HG03139 (cell line): ENCODE results near the gene DOHH.
A peak's percentile ranks its signal among the peaks of the same experiment; 100 is the strongest.
"Not testable (repeated sequence)": the region's sequence is repeated elsewhere in the genome, so short reads cannot be mapped to it uniquely, and the experiment has no call there.

Source experiments
- ATAC-seq: cut with Tn5 transposase; IDR thresholded peaks from one replicate; pipeline ENCODE4 v1.9.1; 2021; ENCODE audit not compliant: unreplicated experiment

Gene DOHH

DNA sequence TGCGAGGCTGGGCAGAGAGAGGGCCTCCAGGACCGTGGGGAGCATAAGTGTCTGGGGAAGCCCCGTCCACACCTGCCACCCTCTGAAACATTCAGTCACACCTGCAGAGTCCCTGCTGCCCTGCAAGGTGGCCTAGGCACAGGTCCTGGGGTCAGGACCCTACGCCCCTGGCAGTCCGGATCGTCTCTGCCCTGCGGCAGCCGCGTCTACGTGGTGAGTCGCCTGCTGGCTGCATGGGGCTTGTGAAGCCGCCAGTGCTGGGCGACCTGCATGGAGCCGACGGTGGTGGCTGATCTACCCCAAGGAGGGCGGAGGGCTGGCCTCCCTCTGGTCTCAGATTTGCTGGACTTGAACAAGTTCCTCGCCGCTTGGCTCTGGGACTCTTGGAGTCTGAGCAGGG is 18.7 kb upstream of the DOHH start:
- no peak for ATAC-seq

DNA sequence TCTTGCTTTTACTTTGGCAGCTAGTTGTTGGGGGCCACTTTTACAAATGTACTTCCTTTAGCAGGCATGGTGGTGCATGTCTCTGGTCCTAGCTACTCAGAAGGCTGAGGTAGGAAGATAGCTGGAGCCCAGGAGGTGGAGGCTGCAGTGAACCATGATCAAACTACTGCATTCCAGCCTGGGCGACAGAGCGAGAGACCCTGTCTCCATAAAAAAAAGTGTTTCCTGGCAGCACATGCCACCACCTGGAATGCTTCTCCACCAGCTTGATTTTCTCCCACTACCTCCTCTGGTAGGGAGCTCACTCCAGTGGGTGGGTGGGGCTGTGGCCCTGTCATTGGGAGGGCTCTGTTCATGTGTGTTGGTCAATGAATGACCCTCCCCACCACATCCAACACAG is 18.2 kb upstream of the DOHH start:
- ATAC-seq: no peak

DNA sequence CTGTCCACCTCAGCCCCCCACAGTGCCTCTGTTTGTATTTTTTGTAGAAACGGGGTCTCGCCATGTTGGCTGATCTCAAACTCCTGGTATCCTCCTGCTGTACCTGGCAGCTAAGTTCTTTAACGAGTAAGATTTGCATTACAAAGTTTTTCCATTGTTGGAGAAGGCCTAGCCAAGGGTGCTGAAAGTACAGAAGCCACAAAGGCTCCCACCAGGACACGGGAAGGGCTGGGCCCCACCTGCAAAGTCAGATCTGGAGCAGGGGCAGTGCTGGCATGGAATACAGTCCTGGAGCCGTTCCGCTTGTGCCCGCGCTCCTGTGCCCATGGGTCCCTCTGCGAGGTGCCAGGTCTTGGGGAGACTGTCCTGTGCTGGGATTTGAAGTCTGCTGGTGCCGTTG is 17.8 kb upstream of the DOHH start:
- ATAC-seq: no peak

DNA sequence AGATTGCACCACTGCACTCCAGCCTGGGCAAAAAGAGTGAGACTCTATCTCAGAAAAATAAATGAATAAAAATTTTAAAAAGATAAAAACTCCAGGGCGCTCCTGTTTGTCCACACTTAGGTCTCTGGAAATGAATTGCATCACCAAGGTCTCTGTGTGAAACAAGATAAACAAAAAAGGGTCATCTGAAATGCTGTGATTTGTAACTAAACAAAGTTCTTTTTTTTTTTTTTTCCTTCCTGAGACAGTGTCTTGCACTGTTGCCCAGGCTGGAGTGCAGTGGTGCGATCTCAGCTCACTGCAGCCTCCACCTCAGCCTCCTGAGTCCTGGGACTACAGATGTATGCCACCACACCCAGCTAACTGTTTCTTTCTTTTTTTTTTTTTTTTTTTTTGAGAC is 17.2 kb upstream of the DOHH start:
- no peak for ATAC-seq

DNA sequence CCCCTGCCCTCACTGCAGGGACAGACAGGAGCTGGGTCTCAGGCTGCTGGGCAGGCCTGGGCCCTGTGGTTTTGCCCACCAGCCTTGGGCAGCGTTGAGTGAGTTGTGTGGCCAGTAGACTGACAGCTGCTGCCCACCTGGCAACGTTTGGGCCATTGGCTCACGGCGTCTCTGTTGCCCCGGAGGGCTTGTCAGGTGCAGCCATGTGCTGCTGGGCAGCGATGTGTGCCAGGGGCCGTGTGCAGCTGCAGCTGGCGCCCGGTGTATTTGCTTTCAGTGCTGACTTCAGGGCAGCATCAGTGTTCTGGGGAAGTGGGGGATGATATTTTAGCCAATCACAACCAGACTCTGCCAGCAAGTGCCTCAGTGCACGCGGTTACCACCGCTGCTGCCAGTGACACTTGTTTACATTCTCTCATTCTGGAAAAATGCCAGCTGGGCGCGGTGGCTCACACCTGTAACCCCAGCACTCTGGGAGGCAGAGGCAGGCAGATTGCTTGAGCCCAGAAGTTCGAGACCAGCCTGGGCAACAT is 16.3 kb upstream of the DOHH start:
- no peak for ATAC-seq

DNA sequence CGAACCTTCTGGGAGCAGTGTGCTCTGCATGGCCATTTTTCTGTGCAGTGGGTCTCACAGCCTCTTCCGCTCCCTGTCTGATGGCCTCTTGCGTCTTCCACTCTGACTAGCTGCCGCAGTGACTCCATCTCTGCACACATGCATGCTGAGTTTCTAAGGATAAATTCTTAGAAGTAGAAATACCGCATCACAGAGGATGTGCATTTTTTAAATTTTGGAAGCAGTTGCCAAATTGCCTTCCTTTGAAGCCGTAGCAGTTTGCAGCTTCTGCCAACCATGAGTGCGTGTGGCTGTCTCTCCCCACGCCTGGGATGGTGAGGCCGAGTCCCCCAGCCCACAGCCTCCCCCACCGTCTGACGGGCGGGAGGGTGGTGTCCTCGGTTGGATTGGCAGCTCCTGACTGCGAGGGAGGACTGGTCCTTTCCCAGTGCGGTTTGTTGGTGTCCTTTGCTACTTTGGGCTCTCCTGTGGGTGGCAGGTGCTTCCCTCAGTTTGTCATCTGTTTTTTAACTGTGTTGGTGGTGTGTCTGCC is 15.5 kb upstream of the DOHH start:
- ATAC-seq: no peak

DNA sequence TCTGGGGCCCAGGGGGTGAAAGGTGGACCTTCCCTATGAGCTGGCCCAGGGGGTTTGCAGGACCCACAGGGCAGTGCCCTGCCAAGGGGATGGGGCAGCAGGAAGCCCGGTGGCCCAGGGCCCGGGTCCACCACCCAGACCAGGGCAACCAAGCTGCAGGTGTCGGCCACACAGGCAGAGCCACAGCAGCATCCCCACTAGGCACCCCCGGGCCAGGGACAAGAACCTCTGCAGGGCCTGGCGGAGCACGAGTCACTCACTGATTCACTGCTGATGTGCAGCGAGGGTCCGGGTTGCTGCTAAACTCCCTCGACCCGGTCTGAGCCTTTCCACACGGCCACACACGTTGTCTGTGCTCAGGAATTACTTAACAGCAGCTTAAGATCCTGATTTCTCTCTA is 14.5 kb upstream of the DOHH start:
- ATAC-seq: no peak

DNA sequence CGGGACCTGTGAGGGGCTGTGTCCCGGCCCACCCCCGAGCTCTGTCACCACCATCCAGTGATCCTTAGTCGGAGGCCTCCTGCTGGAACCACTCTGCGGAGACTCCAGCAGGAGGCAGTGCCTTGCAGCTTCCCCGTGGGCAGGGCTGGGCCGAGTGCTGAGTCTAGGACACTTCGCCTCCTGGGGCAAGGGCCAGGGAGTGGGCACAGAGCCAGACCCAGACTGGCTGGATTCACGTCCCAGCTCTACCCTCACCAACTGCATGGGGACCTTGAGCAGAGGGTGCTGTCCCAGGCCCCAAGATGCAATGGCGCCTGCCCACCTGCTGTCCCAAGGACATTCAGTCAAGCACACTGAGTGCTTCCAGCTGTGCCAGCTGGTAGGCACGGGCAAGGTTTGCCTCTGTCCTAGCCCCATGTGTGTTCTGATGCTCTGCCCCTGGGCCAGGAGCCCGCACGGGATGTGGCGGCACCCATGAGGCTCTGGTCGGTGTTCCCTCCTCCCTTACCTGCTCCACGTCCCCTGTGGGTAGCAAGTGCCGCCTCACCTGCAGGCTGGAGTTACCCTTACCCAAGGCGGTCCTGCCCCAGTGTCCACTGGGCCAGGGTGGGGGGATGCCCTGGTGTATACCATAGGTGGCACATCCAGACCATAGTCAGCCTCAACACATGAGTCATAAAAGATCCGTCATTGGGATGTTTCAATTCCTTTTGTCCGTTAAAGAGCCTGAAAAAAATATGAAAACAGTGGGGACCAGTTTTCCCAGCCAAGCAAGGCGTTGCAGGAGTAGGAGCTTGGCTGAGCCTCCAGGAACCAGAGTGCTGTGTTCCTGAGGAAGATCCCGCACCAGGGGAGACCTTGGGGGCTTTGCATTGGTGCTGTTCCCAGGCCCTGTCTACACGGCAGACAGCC is 13.0 kb upstream of the DOHH start:
- no peak for ATAC-seq

DNA sequence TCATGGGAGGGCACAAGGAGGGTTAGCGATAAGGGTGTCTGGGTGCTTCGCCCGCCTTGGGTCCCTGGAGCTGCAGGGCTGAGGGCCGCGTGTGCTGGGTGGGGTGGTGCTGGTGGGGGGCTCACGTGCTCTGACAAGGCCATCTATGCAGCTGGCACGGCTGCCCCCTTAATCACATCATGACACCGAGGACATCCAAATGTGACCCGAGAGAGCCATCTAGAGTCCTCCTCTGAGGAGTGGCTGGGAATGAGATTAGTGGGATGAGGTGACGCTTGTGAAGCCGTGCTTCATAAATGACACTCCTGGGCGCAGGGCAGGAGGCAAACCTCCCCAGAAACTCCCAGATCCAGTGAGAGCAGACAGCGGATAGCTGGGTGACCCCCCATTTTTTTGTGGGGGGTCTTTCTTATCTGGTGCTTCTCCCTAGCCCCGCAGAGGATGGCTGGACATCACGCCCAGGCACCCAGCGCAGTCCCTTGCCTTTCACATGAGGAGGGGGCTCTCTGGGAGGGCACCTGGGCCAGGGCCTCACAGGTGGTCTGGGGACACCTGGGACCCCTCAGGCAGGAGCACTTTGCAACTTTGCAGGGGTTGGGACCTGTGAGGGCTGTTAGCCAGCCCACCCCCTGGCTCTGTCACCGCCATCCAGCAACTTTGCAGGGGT is 12.2 kb upstream of the DOHH start:
- no peak for ATAC-seq

DNA sequence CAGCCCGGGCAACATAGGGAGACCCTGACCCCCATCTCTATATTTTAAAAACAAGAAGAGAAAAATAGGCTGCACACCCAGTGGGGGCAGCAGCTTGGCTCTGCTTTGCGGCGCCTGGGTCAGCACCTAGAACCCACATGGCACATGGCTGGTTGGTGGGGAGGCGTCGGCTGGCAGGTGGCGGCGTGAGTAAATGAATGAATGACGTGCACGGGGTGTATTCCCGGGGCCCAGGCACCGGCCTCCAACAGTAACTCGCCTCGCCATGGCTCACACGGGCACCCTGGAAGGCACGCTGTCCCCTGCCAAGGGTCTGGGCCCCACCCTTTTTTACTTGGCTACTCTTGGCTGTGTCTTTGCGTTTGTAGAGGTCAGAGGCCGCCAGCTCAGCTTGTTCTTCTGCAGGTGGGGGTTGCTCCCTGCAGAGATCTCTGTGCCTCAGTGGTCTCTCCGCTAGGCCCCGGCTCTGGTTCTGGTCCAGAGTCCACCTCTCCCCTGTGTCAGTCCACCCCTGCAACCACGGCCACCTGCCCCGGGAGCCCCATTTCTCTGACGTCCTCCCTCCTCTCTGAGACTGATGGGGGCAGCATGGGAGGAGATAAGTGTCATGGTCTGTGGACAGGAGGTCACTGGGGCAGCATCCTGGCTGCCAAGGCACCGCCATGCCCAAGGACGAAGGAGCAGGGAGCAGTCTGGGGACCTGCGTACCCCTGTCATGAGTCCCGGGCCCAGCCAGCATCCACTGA is 11.2 kb upstream of the DOHH start:
- ATAC-seq: no peak

DNA sequence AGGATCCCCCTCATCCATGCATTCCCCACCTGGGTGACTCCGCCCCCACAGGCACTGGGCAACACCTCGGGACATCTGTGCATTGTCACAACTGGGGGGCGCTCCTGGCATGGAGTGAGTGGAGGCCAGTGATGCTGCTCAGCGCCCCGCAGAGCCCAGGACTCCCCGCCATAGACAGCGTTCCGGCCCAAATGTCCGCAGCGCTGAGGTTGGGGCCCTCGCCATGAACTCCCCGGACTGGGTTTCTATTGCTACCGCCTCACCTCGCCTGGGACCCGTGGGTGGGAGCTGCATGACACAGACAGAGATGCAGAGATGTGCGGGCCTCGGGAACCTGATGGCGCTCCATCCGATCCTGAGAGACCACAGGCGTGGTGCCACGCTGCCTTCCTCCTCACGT is 10.3 kb upstream of the DOHH start:
- ATAC-seq: no peak

DNA sequence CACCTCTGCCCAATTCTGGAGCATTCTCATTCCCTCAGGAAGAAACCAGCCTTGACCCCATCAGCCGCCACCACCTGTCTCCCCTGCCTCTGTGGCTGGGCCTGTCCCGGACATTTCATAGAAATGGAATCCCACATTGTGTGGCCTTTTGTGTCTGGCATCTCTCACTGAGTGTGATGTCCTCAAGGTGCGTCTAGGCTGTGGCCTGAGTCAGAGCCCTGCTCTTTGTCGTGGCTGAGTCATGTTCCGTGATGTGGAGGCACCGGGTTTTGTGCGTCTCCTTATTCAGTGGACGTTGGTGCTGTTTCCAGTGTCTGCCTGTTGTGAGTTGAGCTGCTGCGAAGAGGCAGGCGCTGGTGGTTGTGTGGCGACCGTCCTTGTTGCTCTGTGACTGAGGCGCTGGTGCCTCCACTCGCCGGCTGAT is 9.1 kb upstream of the DOHH start:
- ATAC-seq: no peak

DNA sequence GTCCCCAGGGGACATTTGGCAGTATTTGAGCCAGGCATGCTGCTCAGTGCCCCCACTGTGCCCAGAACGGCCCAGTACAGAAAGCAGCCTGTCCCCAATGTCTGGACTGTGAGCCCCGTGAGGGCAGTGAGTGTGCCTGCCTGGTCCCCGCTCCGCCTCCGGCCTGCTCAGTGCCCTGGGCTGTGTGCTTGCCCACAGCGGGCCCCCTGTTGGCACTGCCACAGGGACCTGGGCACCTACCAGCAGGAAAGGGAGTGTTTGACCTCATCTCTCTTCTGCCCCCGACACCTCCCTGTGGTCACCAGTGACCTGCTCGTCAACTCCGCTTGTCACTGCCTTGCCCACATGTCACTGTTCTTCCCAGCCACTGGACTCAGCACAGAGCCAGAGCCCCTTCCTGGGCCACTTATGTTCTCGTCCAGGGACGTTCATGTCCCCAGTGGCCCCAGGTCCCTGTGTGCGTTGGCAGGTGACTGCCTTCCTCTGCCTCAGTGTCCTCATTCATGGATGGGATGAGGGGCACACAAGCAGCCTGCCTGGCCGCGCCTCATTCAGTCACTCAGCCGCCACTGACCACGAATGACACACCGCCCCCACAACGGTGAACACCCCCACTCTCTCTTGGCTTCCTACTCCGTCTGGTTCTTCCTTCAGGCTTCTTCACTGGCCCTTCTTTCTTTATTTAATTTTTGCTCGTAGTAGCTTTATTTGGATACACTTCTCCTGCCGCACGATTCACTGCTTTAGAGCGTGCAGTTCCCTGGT is 8.5 kb upstream of the DOHH start:
- ATAC-seq: no peak

DNA sequence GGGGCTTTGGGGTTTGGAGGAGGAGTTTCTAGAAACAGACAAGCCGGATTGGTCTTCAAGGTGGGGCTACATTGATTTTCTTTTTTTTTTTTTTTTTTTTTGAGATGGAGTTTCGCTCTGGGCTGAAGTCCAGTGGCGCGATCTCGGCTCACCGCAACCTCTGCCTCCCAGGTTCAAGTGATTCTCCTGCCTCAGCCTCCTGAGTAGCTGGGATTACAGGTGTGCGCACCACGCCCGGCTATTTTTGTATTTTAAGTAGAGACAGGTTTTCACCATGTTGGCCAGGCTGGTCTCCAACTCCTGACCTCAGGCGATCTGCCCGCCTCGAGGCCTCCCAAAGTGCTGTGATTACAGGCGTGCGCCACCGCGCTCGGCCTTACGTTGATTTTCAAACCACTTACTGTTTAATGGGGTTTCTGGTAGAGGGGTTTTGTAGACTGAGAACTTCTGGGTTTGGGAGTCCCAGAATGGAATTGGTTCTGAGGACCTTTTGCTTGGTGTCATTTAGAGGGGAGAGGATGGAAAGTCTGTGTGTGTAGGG is 7.7 kb upstream of the DOHH start:
- ATAC-seq: not testable (repeated sequence)

DNA sequence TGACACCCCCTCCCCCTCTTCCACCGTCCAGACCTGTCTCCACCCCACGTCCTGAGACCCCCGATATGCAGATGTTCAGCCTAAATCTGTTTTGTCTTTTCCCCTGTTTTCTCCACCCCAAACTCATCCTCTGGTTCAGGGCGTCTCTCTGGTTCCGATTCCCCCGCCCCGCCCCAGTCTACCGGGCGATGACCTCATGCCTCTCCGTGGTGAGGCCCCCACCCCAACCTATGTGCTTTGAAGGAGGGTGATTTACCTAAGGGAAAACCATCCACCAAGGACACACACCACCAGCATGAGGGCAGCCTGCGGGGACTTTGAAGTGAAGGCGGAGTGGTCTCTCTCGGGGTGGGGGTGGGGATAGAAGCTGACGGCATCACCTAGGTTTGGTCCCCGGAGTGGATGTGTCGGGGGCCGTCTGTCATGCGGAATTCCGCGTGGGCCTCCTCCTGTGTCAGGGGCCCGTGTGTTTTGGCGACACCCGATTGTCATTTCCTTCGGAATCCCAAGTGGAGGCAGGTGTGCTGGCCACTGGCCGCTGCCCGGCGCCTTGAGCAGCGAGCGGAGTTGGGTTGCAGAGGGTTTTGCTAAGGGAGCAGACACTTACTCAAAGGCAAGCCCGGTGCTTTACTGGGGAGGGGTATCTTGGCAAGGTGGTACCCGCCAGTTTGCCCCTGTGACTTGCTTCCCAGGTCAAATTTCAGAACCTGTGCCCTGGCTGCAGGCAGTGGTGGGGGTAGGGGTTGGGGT is 7.1 kb upstream of the DOHH start:
- ATAC-seq: no peak

DNA sequence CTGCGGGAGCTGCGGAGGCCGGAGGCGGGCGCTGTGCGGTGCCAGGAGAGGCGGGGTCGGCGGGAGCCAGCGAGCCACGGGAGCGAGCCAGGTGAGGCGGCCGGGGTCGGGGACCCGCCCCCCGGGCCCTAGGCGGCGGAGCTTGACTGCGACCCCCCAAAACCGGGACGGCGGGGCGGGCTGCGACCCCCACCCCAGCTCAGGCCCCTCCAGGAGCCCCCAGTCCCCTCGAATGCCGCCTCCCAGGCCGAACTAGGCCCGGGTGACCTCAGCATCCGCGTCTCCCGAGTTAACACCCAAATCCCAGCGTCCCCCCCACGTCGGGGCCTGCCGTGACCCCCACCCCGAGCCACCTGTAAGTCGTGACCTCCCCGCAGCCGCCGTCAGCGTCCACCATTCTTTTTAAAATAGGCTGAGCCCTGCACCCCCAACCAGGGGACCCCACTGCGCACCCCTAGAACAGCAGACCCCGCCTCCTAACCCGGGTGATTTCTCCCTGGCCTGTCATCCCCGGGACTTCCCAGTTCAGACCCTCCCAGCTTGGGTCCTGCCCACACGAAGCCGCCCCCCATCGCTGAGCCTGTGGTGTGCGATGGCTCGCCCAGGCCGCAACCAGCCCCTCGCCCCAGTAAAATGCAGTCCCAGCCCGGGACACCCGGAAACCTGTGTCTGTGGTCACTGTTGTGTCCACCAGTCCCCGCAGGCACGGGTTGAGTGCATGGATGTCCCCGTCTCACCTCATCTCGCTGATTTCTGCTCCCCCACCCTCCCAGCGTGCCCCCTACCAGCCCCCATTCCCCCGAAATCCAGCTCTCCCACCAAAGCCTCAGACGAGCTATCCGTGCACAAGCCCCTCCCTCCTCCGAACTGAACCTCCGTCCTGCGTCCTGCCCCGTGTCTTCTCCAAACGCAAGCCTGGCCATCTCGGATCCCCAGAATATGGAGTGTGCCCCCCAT is 6.2 kb upstream of the DOHH start:
- peak; percentile 19 for ATAC-seq

DNA sequence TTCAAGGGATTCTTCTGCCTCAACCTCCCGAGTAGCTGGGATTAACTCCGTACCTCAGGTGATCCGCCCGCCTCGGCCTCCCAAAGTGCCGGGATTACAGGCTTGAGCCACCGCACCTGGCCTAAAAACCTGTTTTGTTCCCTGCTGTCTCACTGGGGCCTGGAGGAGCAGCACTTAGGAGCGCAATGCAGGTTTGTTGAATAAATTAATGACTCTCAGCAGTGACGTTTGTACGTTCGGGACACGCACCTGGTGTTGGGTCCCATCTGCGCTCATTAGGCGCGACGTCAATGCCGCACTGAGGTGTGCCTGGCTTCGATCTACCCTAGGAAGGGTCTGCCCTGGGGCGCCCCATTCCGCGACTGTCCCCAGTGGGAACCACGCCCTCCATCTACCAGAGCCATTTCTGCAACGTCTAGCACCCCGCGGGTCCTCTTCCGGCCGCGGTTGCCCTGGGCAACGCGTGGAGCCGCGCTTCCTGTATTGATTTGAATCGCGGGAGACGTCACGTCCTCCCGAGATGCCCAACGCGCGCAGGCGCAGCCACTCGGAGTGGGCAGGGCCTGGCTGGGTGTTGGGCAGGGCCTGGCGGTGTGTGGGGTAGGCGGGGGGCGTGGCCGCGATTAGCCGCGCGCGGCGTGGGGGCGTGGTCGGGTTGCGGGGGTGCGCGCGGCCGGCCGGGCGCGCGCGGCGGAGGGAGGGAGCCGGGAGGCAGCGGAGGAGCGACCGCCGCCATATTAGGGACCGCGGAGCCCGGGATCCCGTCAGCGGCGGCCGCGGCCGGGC is 5.3 kb upstream of the DOHH start, which contains the start of gene FZR1:
Gene FZR1 (plus strand): TSS at position 714 of the 786 bp plus-strand sequence. CDS start 16,679 bp downstream, outside the sequence.
- ATAC-seq: peak; percentile 80
